ENCODE measurements around the gene ATXN1.

Gene ATXN1

GRCh38 chr6:16471222-16471909 lies 289.9 kb downstream of the ATXN1 start:
- Histone ChIP-seq H2AFZ (ENCODE audit: low read length) (no peak overlapping the region), H4K91ac (ENCODE audit: low read depth, low read length, poor library complexity) (no peak overlapping the region), H3K27ac (replicated peaks; ENCODE audit: low read length) (no peak overlapping the region), H2BK120ac (ENCODE audit: low read depth, low read length) (no peak overlapping the region), H3K27me3 (ENCODE audit: control insufficient read depth in 3 of 3, insufficient read depth in 3 of 3, low read depth in 1 of 3, low read length in 3 of 3) (no peaks in the 10 kb centered on the region), H3K18ac (ENCODE audit: low read length) (no peak overlapping the region), H3K4ac (ENCODE audit: low read length) (no peak overlapping the region), H3K14ac (ENCODE audit: low read length) (no peak overlapping the region), H3K4me1 (ENCODE audit: control insufficient read depth in 2 of 2, insufficient read depth in 1 of 2, low read depth in 1 of 2, low read length in 2 of 2) (peaks cover 0 to 7% of the 10 kb centered on the region in 2 donors), H2BK15ac (ENCODE audit: low read length) (no peak overlapping the region), H2BK12ac (ENCODE audit: low read length) (no peak overlapping the region), H3K9me3 (replicated peaks in 1 of 2; ENCODE audit: control insufficient read depth in 2 of 2, insufficient read depth in 1 of 2, low read depth in 1 of 2, low read length in 2 of 2) (peaks cover 0 to 3% of the 10 kb centered on the region in 2 donors), H4K8ac (ENCODE audit: low read depth, low read length) (no peak overlapping the region), H2BK5ac (ENCODE audit: low read length) (no peak overlapping the region), H3K4me2 (ENCODE audit: insufficient read depth, low read length, poor library complexity, severe bottlenecking) (no peak overlapping the region), H3K79me1 (ENCODE audit: low read depth, low read length) (no peaks in the 10 kb centered on the region), H3K36me3 (replicated peaks in 1 of 2; ENCODE audit: control insufficient read depth in 2 of 2, insufficient read depth in 2 of 2, low read length in 2 of 2) (no peaks in the 10 kb centered on the region), H3K23ac (ENCODE audit: low read depth, low read length, poor library complexity) (no peak overlapping the region), H3K9ac (ENCODE audit: low read depth, low read length, poor library complexity) (no peak overlapping the region), H2AK5ac (ENCODE audit: low read depth, low read length) (no peak overlapping the region), H3K4me3 (ENCODE audit: low read length in 2 of 2) (no peak overlapping the region)
- no CpG with 5 or more reads among the region's 8 CpGs for WGBS, 2 donors (ENCODE audit: extremely low coverage in 2 of 2, insufficient read length in 2 of 2, insufficient replicate concordance in 1 of 2)
- no peak for DNase-seq (ENCODE audit: low spot score)

- Histone ChIP-seq H3K36me3 (replicated peaks in 1 of 2; ENCODE audit: control insufficient read depth in 2 of 2, insufficient read depth in 2 of 2, low read length in 2 of 2) (no peaks in the 10 kb centered on the region), H2BK5ac (ENCODE audit: low read length) (no peak overlapping the region), H3K14ac (ENCODE audit: low read length) (no peak overlapping the region), H4K91ac (ENCODE audit: low read depth, low read length, poor library complexity) (no peak overlapping the region), H3K9ac (ENCODE audit: low read depth, low read length, poor library complexity) (no peak overlapping the region), H2BK120ac (ENCODE audit: low read depth, low read length) (no peak overlapping the region), H2BK12ac (ENCODE audit: low read length) (no peak overlapping the region), H3K4me2 (ENCODE audit: insufficient read depth, low read length, poor library complexity, severe bottlenecking) (no peak overlapping the region), H3K4ac (ENCODE audit: low read length) (no peak overlapping the region), H3K79me1 (ENCODE audit: low read depth, low read length) (no peaks in the 10 kb centered on the region), H2BK15ac (ENCODE audit: low read length) (no peak overlapping the region), H2AK5ac (ENCODE audit: low read depth, low read length) (no peak overlapping the region), H3K18ac (ENCODE audit: low read length) (no peak overlapping the region), H3K4me1 (ENCODE audit: control insufficient read depth in 2 of 2, insufficient read depth in 1 of 2, low read depth in 1 of 2, low read length in 2 of 2) (peaks cover 0 to 7% of the 10 kb centered on the region in 2 donors), H2AFZ (ENCODE audit: low read length) (no peak overlapping the region), H3K27me3 (ENCODE audit: control insufficient read depth in 3 of 3, insufficient read depth in 3 of 3, low read depth in 1 of 3, low read length in 3 of 3) (no peaks in the 10 kb centered on the region), H3K9me3 (replicated peaks in 1 of 2; ENCODE audit: control insufficient read depth in 2 of 2, insufficient read depth in 1 of 2, low read depth in 1 of 2, low read length in 2 of 2) (peaks cover 0 to 3% of the 10 kb centered on the region in 2 donors), H3K27ac (replicated peaks; ENCODE audit: low read length) (no peak overlapping the region), H4K8ac (ENCODE audit: low read depth, low read length) (no peak overlapping the region), H3K4me3 (ENCODE audit: low read length in 2 of 2) (no peak overlapping the region), H3K23ac (ENCODE audit: low read depth, low read length, poor library complexity) (no peak overlapping the region)
- no peak for DNase-seq (ENCODE audit: low spot score)
- WGBS, 2 donors (ENCODE audit: extremely low coverage in 2 of 2, insufficient read length in 2 of 2, insufficient replicate concordance in 1 of 2), result no CpG with 5 or more reads among the region's 2 CpGs
These were observed 290.6 kb downstream of the ATXN1 start for GRCh38 chr6:16470502-16471221.

GRCh38 chr6:16468991-16469615 lies 292.2 kb downstream of the ATXN1 start:
- H3K36me3 ChIP-seq (replicated peaks in 1 of 2; ENCODE audit: control insufficient read depth in 2 of 2, insufficient read depth in 2 of 2, low read length in 2 of 2), result no peaks in the 10 kb centered on the region
- no peak overlapping the region for H3K23ac ChIP-seq (ENCODE audit: low read depth, low read length, poor library complexity)
- H3K4me3 ChIP-seq (ENCODE audit: low read length in 2 of 2), result no peak overlapping the region
- H3K4me1 ChIP-seq (ENCODE audit: control insufficient read depth in 2 of 2, insufficient read depth in 1 of 2, low read depth in 1 of 2, low read length in 2 of 2), result peaks cover 0 to 7% of the 10 kb centered on the region in 2 donors
- no peak overlapping the region for H3K18ac ChIP-seq (ENCODE audit: low read length)
- no peak overlapping the region for H2BK15ac ChIP-seq (ENCODE audit: low read length)
- H3K9me3 ChIP-seq (replicated peaks in 1 of 2; ENCODE audit: control insufficient read depth in 2 of 2, insufficient read depth in 1 of 2, low read depth in 1 of 2, low read length in 2 of 2), result no peaks in the 10 kb centered on the region
- DNase-seq (ENCODE audit: low spot score), result no peak
- H3K9ac ChIP-seq (ENCODE audit: low read depth, low read length, poor library complexity), result no peak overlapping the region
- H2AFZ ChIP-seq (ENCODE audit: low read length), result no peak overlapping the region
- H3K27me3 ChIP-seq (ENCODE audit: control insufficient read depth in 3 of 3, insufficient read depth in 3 of 3, low read depth in 1 of 3, low read length in 3 of 3), result no peaks in the 10 kb centered on the region
- no peak overlapping the region for H3K14ac ChIP-seq (ENCODE audit: low read length)
- no peak overlapping the region for H2AK5ac ChIP-seq (ENCODE audit: low read depth, low read length)
- no peak overlapping the region for H4K8ac ChIP-seq (ENCODE audit: low read depth, low read length)
- H3K79me1 ChIP-seq (ENCODE audit: low read depth, low read length), result no peaks in the 10 kb centered on the region
- H2BK5ac ChIP-seq (ENCODE audit: low read length), result no peak overlapping the region
- H3K4me2 ChIP-seq (ENCODE audit: insufficient read depth, low read length, poor library complexity, severe bottlenecking), result no peak overlapping the region
- H4K91ac ChIP-seq (ENCODE audit: low read depth, low read length, poor library complexity), result no peak overlapping the region
- no peak overlapping the region for H2BK12ac ChIP-seq (ENCODE audit: low read length)
- H2BK120ac ChIP-seq (ENCODE audit: low read depth, low read length), result no peak overlapping the region
- no CpG with 5 or more reads among the region's 1 CpG for WGBS, 2 donors (ENCODE audit: extremely low coverage in 2 of 2, insufficient read length in 2 of 2, insufficient replicate concordance in 1 of 2)
- no peak overlapping the region for H3K27ac ChIP-seq (replicated peaks; ENCODE audit: low read length)
- H3K4ac ChIP-seq (ENCODE audit: low read length), result no peak overlapping the region
